GM19468 (cell line): ENCODE data around the gene ATXN1.
"Not testable (repeated sequence)": the region's sequence is repeated elsewhere in the genome, so short reads cannot be mapped to it uniquely, and the experiment has no call there.

Experiments
- ATAC-seq: cut with Tn5 transposase; IDR thresholded peaks from one replicate; pipeline ENCODE4 v1.9.1; 2021; ENCODE audit warnings: mild to moderate bottlenecking, moderate library complexity, moderate number of reproducible peaks; ENCODE audit not compliant: unreplicated experiment; ENCODE audit errors: extremely low read depth

The ATXN1 gene

GRCh38 chr6:16388488-16388887 lies 372.8 kb downstream of the ATXN1 start:
- ATAC-seq = no peak

GRCh38 chr6:16386057-16386456 lies 375.2 kb downstream of the ATXN1 start:
- ATAC-seq = no peak

- ATAC-seq = no peak
Observed at GRCh38 chr6:16383607-16384206, 377.6 kb downstream of the ATXN1 start.

GRCh38 chr6:16381968-16382367 lies 379.3 kb downstream of the ATXN1 start:
- ATAC-seq = not testable (repeated sequence)

- ATAC-seq = no peak
Observed at GRCh38 chr6:16380220-16380809, 380.9 kb downstream of the ATXN1 start.

GRCh38 chr6:16378360-16378759 lies 382.9 kb downstream of the ATXN1 start:
- ATAC-seq = not testable (repeated sequence)

- ATAC-seq = no peak
Observed at GRCh38 chr6:16377470-16377869, 383.8 kb downstream of the ATXN1 start.

- no peak for ATAC-seq
Observed at GRCh38 chr6:16375843-16376242, 385.4 kb downstream of the ATXN1 start.

- no peak for ATAC-seq
Observed at GRCh38 chr6:16375206-16375605, 386.1 kb downstream of the ATXN1 start.

- no peak for ATAC-seq
Observed at GRCh38 chr6:16374461-16375200, 386.6 kb downstream of the ATXN1 start.

GRCh38 chr6:16374016-16374415 lies 387.2 kb downstream of the ATXN1 start:
- ATAC-seq = no peak

- ATAC-seq = no peak
Observed at GRCh38 chr6:16372029-16372776, 389.1 kb downstream of the ATXN1 start.

- no peak for ATAC-seq
Observed at GRCh38 chr6:16371401-16371800, 389.9 kb downstream of the ATXN1 start.

- no peak for ATAC-seq
Observed at GRCh38 chr6:16370943-16371342, 390.3 kb downstream of the ATXN1 start.

GRCh38 chr6:16369989-16370388 lies 391.3 kb downstream of the ATXN1 start:
- ATAC-seq = no peak

GRCh38 chr6:16369140-16369745 lies 392.0 kb downstream of the ATXN1 start:
- ATAC-seq = no peak

GRCh38 chr6:16367571-16367970 lies 393.7 kb downstream of the ATXN1 start:
- ATAC-seq = no peak

- ATAC-seq = no peak
Observed at GRCh38 chr6:16363749-16364148, 397.5 kb downstream of the ATXN1 start.

GRCh38 chr6:16362819-16363589 lies 398.3 kb downstream of the ATXN1 start:
- no peak for ATAC-seq

- ATAC-seq = no peak
Observed at GRCh38 chr6:16362296-16362695, 399.0 kb downstream of the ATXN1 start.
